ENCODE measurements around the gene ABCB7.
"Not testable (repeated sequence)": the region's sequence is repeated elsewhere in the genome, so short reads cannot be mapped to it uniquely, and the experiment has no call there.

The ABCB7 gene

GRCh38 chrX:75131973-75132627, 24.0 kb downstream of the ABCB7 start:
- H3K9me3 Mint-ChIP-seq = no peaks in the 10 kb centered on the region
- ATAC-seq (replicated peaks) (no peak), DNase-seq (no peak)
- no peaks in the 10 kb centered on the region for H3K36me3 Mint-ChIP-seq (ENCODE audit: insufficient read depth)
- H3K4me3 Mint-ChIP-seq = no peak overlapping the region
- H3K4me1 Mint-ChIP-seq (ENCODE audit: low read depth in 2 of 2) = peaks cover 21 to 36% of the 10 kb centered on the region in 2 donors
- H3K27ac Mint-ChIP-seq = no peak overlapping the region
- H3K27me3 Mint-ChIP-seq = no peaks in the 10 kb centered on the region

DNA sequence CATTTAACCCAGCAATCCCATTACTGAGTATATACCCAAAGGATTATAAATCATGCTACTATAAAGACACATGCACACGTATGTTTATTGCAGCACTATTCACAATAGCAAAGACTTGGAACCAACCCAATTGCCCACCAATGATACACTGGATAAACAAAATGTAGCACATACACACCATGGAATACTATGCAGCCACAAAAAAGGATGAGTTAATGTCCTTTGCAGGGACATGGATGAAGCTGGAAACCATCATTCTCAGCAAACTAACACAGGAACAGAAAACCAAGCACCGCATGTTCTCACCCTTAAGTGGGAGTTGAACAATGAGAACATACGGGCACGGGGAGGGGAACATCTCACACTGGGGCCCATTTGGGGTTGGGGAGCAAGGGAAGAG, 27.0 kb downstream of the ABCB7 start:
- not testable (repeated sequence) for H3K27ac Mint-ChIP-seq; H3K36me3 Mint-ChIP-seq (ENCODE audit: insufficient read depth); DNase-seq; H3K4me3 Mint-ChIP-seq; ATAC-seq (replicated peaks); H3K9me3 Mint-ChIP-seq; H3K27me3 Mint-ChIP-seq
- H3K4me1 Mint-ChIP-seq (ENCODE audit: low read depth in 2 of 2) = peaks cover 13 to 20% of the 10 kb centered on the region in 2 donors

DNA sequence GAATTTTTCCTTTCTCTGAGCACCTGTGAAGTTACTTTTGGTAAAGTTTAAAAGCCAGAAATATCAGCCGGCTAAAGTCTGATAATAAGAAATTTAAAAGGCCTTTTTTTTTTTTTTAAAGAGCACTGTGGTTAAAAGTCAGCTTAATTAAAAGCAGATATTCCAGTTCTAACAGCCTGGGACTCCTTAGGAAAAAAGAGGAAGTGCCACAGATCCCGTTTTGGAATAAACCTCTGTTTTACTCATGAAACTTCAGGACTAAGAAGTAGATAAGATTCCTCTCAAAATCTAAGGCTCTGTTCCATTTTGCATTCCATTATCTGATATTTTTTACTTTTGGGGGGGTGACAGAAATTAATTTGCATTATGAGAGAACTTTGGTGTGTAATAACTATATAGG, 37.8 kb downstream of the ABCB7 start:
- Mint-ChIP-seq H3K36me3 (ENCODE audit: insufficient read depth) (no peaks in the 10 kb centered on the region), H3K4me3 (no peak overlapping the region), H3K9me3 (no peaks in the 10 kb centered on the region), H3K27ac (no peak overlapping the region), H3K27me3 (no peaks in the 10 kb centered on the region), H3K4me1 (ENCODE audit: low read depth in 2 of 2) (peaks cover 2 to 8% of the 10 kb centered on the region in 2 donors)
- DNase-seq (no peak), ATAC-seq (replicated peaks) (no peak)

DNA sequence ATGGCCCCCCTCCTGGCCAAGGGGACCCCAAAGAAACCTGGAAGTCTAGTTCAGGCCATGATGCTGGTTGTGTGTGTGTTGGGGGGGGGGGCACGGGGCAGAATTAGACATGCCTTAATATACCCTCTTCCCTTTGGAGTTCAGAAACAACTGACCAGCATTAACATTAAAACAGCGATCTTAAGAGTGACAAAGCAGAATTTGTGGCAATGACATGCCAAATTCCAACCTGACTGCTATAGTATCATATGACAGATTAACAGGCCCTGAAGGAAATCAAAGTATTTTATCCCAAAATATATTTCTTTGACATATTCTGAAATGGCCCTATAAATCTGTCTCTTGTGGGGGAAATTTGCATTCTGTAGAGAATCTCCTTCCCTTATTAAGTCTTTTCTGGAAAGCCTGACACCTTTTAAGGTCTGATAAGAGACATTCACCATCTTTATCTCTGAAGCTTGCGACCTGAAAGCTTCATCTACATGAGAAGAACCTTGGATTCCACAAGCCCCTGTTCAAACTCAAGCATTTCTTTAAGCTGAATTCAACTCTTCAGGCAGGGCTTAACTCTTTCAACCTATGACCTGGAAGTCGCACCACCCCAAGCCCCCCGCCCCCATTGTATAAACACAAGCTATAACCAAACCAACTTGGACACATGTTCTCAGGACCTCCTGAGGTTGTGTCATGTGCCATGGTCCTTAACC, 40.2 kb downstream of the ABCB7 start:
- H3K4me1 Mint-ChIP-seq (ENCODE audit: low read depth in 2 of 2) = peaks cover 2 to 4% of the 10 kb centered on the region in 2 donors
- no peak for DNase-seq
- H3K9me3 Mint-ChIP-seq = no peaks in the 10 kb centered on the region
- no peaks in the 10 kb centered on the region for H3K36me3 Mint-ChIP-seq (ENCODE audit: insufficient read depth)
- H3K4me3 Mint-ChIP-seq = no peak overlapping the region
- H3K27me3 Mint-ChIP-seq = no peaks in the 10 kb centered on the region
- no peak for ATAC-seq (replicated peaks)
- H3K27ac Mint-ChIP-seq = no peak overlapping the region

DNA sequence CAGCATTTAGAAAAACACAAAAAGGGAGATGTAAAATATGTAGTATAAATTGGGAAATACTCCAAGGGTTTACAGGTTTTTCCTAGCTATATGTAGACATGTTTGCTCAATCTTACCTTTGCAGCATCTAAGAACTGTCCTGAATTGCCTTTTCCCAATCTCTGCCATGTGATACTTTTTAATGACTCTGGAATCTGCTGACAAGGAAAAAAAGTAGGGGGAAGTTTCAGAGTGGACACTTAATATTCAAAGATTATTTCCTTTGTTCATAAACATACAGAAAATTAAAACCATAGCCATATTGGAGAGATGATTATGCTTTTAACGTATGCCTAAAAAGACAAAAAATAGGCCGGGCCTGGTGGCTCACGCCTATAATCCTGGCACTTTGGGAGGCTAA, 41.4 kb downstream of the ABCB7 start:
- no peaks in the 10 kb centered on the region for H3K9me3 Mint-ChIP-seq
- H3K4me1 Mint-ChIP-seq (ENCODE audit: low read depth in 2 of 2) = peaks cover 2 to 4% of the 10 kb centered on the region in 2 donors
- H3K36me3 Mint-ChIP-seq (ENCODE audit: insufficient read depth) = no peaks in the 10 kb centered on the region
- no peak overlapping the region for H3K27ac Mint-ChIP-seq
- ATAC-seq (replicated peaks) (no peak), DNase-seq (no peak)
- H3K27me3 Mint-ChIP-seq = no peaks in the 10 kb centered on the region
- no peak overlapping the region for H3K4me3 Mint-ChIP-seq

DNA sequence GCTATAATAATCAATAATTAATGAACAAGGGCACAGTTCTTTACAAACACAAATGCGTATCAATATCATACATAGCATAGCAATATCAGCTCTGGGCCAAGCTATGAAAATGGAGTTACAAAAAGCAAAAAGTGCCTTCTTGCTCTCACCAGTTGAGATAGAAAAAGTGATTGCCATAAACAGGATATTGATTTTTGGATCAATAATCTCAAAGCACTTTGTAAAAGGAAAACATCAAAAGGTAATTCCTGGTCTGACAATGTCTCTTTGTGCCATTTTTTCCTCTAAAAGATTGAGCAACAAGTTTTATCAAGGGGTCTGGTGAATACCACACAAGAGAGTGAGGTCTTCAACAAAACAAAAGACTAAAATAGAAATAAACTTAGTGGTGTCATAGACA, 42.4 kb downstream of the ABCB7 start:
- DNase-seq (no peak), ATAC-seq (replicated peaks) (no peak)
- Mint-ChIP-seq H3K9me3 (no peaks in the 10 kb centered on the region), H3K36me3 (ENCODE audit: insufficient read depth) (no peaks in the 10 kb centered on the region), H3K27me3 (no peaks in the 10 kb centered on the region), H3K4me3 (no peak overlapping the region), H3K4me1 (ENCODE audit: low read depth in 2 of 2) (peaks cover 2 to 4% of the 10 kb centered on the region in 2 donors), H3K27ac (no peak overlapping the region)

GRCh38 chrX:75107863-75108509, 48.1 kb downstream of the ABCB7 start:
- Mint-ChIP-seq H3K4me1 (ENCODE audit: low read depth in 2 of 2) (peaks cover 4 to 5% of the 10 kb centered on the region in 2 donors), H3K27ac (no peak overlapping the region), H3K9me3 (no peaks in the 10 kb centered on the region), H3K4me3 (no peak overlapping the region), H3K27me3 (no peaks in the 10 kb centered on the region), H3K36me3 (ENCODE audit: insufficient read depth) (no peaks in the 10 kb centered on the region)
- DNase-seq = no peak
- ATAC-seq (replicated peaks) = no peak

DNA sequence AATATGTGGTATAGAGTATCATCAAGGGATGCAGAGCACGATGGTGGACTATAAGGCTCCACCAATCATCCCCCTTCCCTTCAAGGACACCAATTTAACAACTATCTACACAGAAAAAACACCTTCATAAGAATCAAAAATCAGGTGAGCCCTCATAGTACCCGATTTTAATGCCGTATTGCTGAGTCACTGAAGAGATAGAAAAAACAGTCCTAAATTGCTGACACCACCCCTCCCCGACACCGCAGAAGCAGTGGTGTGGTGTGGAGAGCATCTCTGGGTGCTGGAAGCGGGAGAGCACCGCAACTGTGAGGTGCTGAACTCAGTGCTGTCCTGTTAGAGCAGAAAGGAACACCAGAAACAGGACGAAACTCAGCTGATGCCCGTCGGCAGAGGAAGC, 49.3 kb downstream of the ABCB7 start:
- no peak overlapping the region for H3K27ac Mint-ChIP-seq
- no peak overlapping the region for H3K4me3 Mint-ChIP-seq
- ATAC-seq (replicated peaks) = no peak

DNA sequence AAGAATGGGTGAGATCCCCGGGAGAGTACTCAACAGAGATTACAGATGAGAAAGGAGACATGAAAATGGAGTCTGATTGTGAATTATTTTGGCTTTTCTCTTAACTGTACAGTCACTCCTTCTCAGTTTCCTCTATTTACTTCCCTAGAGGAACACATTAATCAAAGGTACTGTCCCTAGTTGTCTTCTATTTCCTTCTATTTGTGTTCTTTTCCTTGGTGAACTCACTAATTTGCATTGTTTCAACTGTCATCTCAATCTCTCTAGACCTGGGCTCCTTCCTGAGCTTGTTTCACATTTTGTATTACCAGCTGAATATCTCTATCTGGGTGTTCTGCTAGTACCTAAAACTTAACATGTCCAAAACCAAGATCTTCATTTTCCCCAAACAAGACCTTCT, 59.8 kb downstream of the ABCB7 start:
- no peaks in the 10 kb centered on the region for H3K9me3 Mint-ChIP-seq
- DNase-seq = no peak
- H3K27ac Mint-ChIP-seq = no peak overlapping the region
- H3K4me3 Mint-ChIP-seq = no peak overlapping the region
- H3K4me1 Mint-ChIP-seq (ENCODE audit: low read depth in 2 of 2) = peaks cover 3 to 16% of the 10 kb centered on the region in 2 donors
- H3K36me3 Mint-ChIP-seq (ENCODE audit: insufficient read depth) = peaks cover 7% of the 10 kb centered on the region
- no peak for ATAC-seq (replicated peaks)
- H3K27me3 Mint-ChIP-seq = no peaks in the 10 kb centered on the region

More for the DNA sequence above, 49.3 kb downstream of the ABCB7 start:
- Mint-ChIP-seq H3K27me3 (no peaks in the 10 kb centered on the region), H3K36me3 (ENCODE audit: insufficient read depth) (no peaks in the 10 kb centered on the region), H3K4me1 (ENCODE audit: low read depth in 2 of 2) (peaks cover 5 to 9% of the 10 kb centered on the region in 2 donors), H3K9me3 (no peaks in the 10 kb centered on the region)
- no peak for DNase-seq

- H3K27ac Mint-ChIP-seq = no peak overlapping the region
- no peak for DNase-seq
- no peaks in the 10 kb centered on the region for H3K9me3 Mint-ChIP-seq
- no peaks in the 10 kb centered on the region for H3K27me3 Mint-ChIP-seq
- H3K4me3 Mint-ChIP-seq = no peak overlapping the region
- H3K4me1 Mint-ChIP-seq (ENCODE audit: low read depth in 2 of 2) = peaks cover 4 to 12% of the 10 kb centered on the region in 2 donors
- H3K36me3 Mint-ChIP-seq (ENCODE audit: insufficient read depth) = no peaks in the 10 kb centered on the region
- ATAC-seq (replicated peaks) = no peak
Observed at GRCh38 chrX:75086731-75087195, 69.3 kb downstream of the ABCB7 start.

DNA sequence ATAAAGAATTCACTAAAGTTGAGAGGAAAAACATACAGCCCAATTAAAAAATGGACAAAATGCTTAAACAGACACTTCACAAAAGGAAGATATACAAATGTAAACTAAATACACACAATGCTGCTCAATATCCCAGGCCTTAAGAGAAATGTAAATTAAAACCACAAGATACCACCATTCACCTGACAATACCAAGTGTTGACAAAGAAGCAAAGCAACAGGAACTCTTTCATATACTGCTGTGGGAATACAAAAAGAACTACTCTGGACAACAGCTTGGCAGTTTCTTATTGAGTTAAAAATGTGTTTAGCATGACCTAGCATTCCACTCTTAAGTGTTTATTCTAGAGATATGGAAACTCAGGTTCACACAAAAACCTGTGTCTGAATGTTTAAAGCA, 71.3 kb downstream of the ABCB7 start:
- Mint-ChIP-seq H3K36me3 (ENCODE audit: insufficient read depth) (no peaks in the 10 kb centered on the region), H3K27ac (no peak overlapping the region), H3K27me3 (no peaks in the 10 kb centered on the region), H3K9me3 (no peaks in the 10 kb centered on the region), H3K4me3 (no peak overlapping the region), H3K4me1 (ENCODE audit: low read depth in 2 of 2) (peaks cover 6 to 11% of the 10 kb centered on the region in 2 donors)
- DNase-seq (no peak), ATAC-seq (replicated peaks) (no peak)

DNA sequence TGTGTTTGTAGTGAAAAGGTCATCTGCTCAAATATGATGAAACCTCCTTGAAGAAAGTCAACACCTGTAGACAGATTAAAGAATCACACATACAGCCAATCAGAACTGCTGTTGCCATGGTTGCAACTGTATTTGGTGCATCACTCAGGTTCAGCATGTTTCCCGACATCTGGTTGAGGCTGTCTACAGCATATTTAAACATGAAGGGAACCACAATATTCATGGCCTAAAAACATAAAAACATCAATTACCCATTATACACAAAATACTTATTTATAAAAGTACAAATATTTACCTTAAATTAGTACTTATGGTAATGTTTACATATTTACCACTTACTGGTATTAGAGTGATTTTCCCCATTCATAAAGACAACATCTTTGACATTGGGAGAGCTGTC, 79.7 kb downstream of the ABCB7 start:
- no peak for ATAC-seq (replicated peaks)
- H3K4me1 Mint-ChIP-seq (ENCODE audit: low read depth in 2 of 2) = peaks cover 3 to 4% of the 10 kb centered on the region in 2 donors
- H3K36me3 Mint-ChIP-seq (ENCODE audit: insufficient read depth) = peaks cover 3% of the 10 kb centered on the region
- no peaks in the 10 kb centered on the region for H3K9me3 Mint-ChIP-seq
- no peak overlapping the region for H3K4me3 Mint-ChIP-seq
- no peak overlapping the region for H3K27ac Mint-ChIP-seq
- no peaks in the 10 kb centered on the region for H3K27me3 Mint-ChIP-seq
- DNase-seq = no peak

DNA sequence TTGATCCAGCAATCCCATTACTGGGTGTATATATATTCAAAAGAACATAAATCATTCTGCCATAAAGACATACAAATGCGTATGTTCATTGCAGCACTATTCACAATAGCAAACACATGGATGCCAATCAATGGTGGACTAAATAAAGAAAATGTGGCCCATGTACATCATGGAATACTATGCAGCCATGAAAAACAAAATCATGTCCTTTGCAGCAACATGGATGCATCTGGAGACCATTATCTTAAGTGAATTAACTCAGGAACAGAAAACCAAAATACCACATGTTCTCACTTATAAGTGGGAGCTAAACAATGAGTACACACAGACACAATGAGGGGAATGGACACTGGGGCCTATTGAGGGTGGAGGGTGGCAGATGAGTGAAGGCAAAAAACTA, 81.6 kb downstream of the ABCB7 start:
- Mint-ChIP-seq H3K4me1 (ENCODE audit: low read depth in 2 of 2) (no peaks in the 10 kb centered on the region), H3K36me3 (ENCODE audit: insufficient read depth) (peaks cover 3% of the 10 kb centered on the region), H3K9me3 (no peaks in the 10 kb centered on the region), H3K27ac (no peak overlapping the region), H3K4me3 (no peak overlapping the region), H3K27me3 (no peaks in the 10 kb centered on the region)
- no peak for ATAC-seq (replicated peaks)
- no peak for DNase-seq

GRCh38 chrX:75071334-75071733, 84.7 kb downstream of the ABCB7 start:
- no peak for DNase-seq
- no peak for ATAC-seq (replicated peaks)
- Mint-ChIP-seq H3K4me3 (no peak overlapping the region), H3K27ac (no peak overlapping the region), H3K4me1 (ENCODE audit: low read depth in 2 of 2) (no peaks in the 10 kb centered on the region), H3K9me3 (no peaks in the 10 kb centered on the region), H3K27me3 (no peaks in the 10 kb centered on the region), H3K36me3 (ENCODE audit: insufficient read depth) (peaks cover 7% of the 10 kb centered on the region)

Measured in effector memory CD8-positive, alpha-beta T cell (primary cell).